ENCODE results near the gene RABAC1. TPM values are rescaled to one million over a fixed set of nuclear protein-coding genes. Genes with fewer than 3 reads are reported as not detected.

Gene RABAC1
- total RNA-seq, 1 donor from 2014 or later, result 257 TPM

DNA sequence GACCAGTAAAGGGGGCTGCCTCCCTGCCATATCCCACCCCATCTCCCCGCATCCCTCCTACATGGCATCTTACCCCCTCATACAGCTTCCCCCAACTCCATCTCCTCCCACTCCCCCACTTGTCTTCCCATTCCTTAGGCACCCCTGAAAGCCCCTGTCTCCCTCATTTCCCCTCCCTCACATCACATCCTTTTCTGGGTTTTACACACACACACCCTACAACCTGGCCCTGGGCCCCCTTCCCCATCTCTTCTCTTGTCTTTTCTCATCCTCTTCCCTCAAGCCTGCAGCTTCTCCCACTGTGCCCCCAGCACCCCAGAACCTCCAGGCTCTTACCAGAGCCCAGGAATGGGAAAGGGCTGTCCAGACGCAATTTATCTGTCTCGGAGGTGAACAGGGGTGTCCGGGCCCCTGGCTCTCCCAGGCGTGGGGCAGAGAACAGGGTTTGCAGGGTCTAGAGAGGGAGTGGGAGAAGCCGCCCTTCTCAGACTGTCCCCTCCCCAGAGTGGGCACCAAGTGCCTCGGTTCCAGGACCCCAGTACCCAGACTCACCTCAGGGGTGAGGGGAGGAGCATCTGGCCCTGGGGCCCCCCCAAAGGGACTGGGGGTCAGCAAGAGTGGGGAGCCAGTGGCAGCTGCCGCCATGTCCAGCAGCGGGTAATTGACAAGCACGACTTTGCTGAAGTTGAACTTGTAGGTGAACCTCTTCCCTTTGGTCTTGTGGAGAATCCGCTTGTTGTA lies 50.2 kb downstream of the RABAC1 start:
- Histone ChIP-seq H3K4me1 (ENCODE audit: insufficient read depth, low read length) (no peaks in the 10 kb centered on the region), H3K79me2 (ENCODE audit: insufficient read depth, low read length) (no peaks in the 10 kb centered on the region), H3K27ac (ENCODE audit: low read depth, low read length) (no peak overlapping the region), H4K20me1 (ENCODE audit: insufficient read depth, low read length) (peaks cover 52% of the 10 kb centered on the region), H3K27me3 (ENCODE audit: insufficient read depth, low read length) (peaks cover 24% of the 10 kb centered on the region), H2AFZ (ENCODE audit: low read depth, low read length) (no peak overlapping the region), H3K9ac (ENCODE audit: low read length) (no peak overlapping the region), H3K36me3 (ENCODE audit: insufficient read depth, low read length) (peaks cover 5% of the 10 kb centered on the region), H3K4me2 (ENCODE audit: low read length) (no peak overlapping the region), H3K4me3 (ENCODE audit: insufficient read depth, low read depth, low read length) (no peak overlapping the region), H3K9me3 (ENCODE audit: insufficient read depth, low read depth, low read length) (peaks cover 3% of the 10 kb centered on the region)
- Mint-ChIP-seq H3K27ac (ENCODE audit: unreplicated experiment) (no peak overlapping the region), H3K9me3 (ENCODE audit: unreplicated experiment) (peaks cover 2% of the 10 kb centered on the region), H3K27me3 (ENCODE audit: low read depth, unreplicated experiment) (peaks cover 25% of the 10 kb centered on the region), H3K36me3 (ENCODE audit: low read depth, unreplicated experiment) (peaks cover 12% of the 10 kb centered on the region), H3K4me3 (ENCODE audit: unreplicated experiment) (no peak overlapping the region), H3K4me1 (ENCODE audit: low read depth, unreplicated experiment) (no peaks in the 10 kb centered on the region)
- FAIRE-seq, result no peak
- no peak for TF ChIP-seq EZH2 (IDR thresholded peaks at IDR 0.05; ENCODE audit: insufficient read depth, low read length)
- TF ChIP-seq, protein P1, sequence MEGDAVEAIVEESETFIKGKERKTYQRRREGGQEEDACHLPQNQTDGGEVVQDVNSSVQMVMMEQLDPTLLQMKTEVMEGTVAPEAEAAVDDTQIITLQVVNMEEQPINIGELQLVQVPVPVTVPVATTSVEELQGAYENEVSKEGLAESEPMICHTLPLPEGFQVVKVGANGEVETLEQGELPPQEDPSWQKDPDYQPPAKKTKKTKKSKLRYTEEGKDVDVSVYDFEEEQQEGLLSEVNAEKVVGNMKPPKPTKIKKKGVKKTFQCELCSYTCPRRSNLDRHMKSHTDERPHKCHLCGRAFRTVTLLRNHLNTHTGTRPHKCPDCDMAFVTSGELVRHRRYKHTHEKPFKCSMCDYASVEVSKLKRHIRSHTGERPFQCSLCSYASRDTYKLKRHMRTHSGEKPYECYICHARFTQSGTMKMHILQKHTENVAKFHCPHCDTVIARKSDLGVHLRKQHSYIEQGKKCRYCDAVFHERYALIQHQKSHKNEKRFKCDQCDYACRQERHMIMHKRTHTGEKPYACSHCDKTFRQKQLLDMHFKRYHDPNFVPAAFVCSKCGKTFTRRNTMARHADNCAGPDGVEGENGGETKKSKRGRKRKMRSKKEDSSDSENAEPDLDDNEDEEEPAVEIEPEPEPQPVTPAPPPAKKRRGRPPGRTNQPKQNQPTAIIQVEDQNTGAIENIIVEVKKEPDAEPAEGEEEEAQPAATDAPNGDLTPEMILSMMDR (IDR thresholded peaks at IDR 0.05; ENCODE audit: insufficient read depth, low read depth, low read length), result no peak
- no peak for DNase-seq (ENCODE audit: low read depth)

DNA sequence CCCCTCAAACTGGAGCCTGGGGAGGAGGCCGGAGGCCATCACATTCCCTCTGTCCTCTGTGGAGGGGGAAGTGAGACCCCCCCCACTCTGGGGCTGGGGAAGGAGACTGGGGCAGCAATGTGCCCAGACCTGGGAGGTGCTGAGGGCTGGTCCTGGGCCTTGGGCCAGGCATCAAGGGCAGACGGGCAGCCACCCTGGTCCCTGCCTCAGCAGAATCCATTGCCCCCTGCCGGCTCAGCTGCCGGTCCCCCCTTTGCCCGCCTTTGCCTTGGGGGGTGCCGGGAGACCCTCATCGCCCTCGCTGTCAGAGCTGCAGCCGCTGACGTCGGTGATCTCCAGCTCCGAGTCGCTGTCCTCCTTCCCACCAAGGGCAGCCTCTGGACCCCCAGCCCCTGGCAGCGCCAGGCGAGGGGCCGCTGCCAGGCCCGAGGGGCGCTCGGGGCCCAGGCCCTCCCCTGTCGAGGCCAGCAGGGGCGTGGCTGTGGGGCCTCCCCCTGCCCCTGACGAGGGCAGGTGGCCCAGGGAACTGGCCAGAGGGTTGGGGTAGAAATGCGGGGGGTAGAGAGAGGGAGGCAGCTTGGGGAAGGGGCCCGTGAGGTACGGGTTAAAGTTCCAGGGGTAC lies 51.0 kb downstream of the RABAC1 start:
- H3K27ac ChIP-seq (ENCODE audit: low read depth, low read length), result no peak overlapping the region
- no peaks in the 10 kb centered on the region for H3K79me2 ChIP-seq (ENCODE audit: insufficient read depth, low read length)
- no peak overlapping the region for H3K4me3 ChIP-seq (ENCODE audit: insufficient read depth, low read depth, low read length)
- H3K4me2 ChIP-seq (ENCODE audit: low read length), result no peak overlapping the region
- DNase-seq (ENCODE audit: low read depth) (no peak), FAIRE-seq (no peak)
- TF ChIP-seq EZH2 (IDR thresholded peaks at IDR 0.05; ENCODE audit: insufficient read depth, low read length), result no peak
- TF ChIP-seq, protein P1 (IDR thresholded peaks at IDR 0.05; ENCODE audit: insufficient read depth, low read depth, low read length), result no peak
- Mint-ChIP-seq H3K36me3 (ENCODE audit: low read depth, unreplicated experiment) (peaks cover 12% of the 10 kb centered on the region), H3K4me1 (ENCODE audit: low read depth, unreplicated experiment) (no peaks in the 10 kb centered on the region), H3K27ac (ENCODE audit: unreplicated experiment) (no peak overlapping the region), H3K4me3 (ENCODE audit: unreplicated experiment) (no peak overlapping the region), H3K9me3 (ENCODE audit: unreplicated experiment) (peaks cover 2% of the 10 kb centered on the region), H3K27me3 (ENCODE audit: low read depth, unreplicated experiment) (peaks cover 20% of the 10 kb centered on the region)
- H3K4me1 ChIP-seq (ENCODE audit: insufficient read depth, low read length), result no peaks in the 10 kb centered on the region
- H3K9ac ChIP-seq (ENCODE audit: low read length), result no peak overlapping the region
- peaks cover 3% of the 10 kb centered on the region for H3K9me3 ChIP-seq (ENCODE audit: insufficient read depth, low read depth, low read length)
- H4K20me1 ChIP-seq (ENCODE audit: insufficient read depth, low read length), result peaks cover 55% of the 10 kb centered on the region
- H2AFZ ChIP-seq (ENCODE audit: low read depth, low read length), result no peak overlapping the region
- H3K27me3 ChIP-seq (ENCODE audit: insufficient read depth, low read length), result peaks cover 18% of the 10 kb centered on the region
- peaks cover 10% of the 10 kb centered on the region for H3K36me3 ChIP-seq (ENCODE audit: insufficient read depth, low read length)
